Muscle layer of colon (tissue), 2 donors: Measurements from ENCODE around the gene PRR12.
"Not testable (repeated sequence)": the region's sequence is repeated elsewhere in the genome, so short reads cannot be mapped to it uniquely, and the experiment has no call there.

ENCODE experiments used
- H3K27ac ChIP-seq: one replicate; pipeline ENCODE4 v1.7.0; 2013; ENCODE audit warnings: low read depth, mild to moderate bottlenecking, low read length, moderate library complexity
- H3K27me3 ChIP-seq, 2 donors: one replicate each; pipeline ENCODE4 v1.7.0; 2013; ENCODE audit warnings: low read length in 2 of 2, mild to moderate bottlenecking in 2 of 2; ENCODE audit not compliant: insufficient read depth in 2 of 2, control insufficient read depth in 1 of 2
- H3K36me3 ChIP-seq: one replicate; pipeline ENCODE4 v1.7.0; 2013; ENCODE audit warnings: mild to moderate bottlenecking, low read length; ENCODE audit not compliant: insufficient read depth
- H3K4me1 ChIP-seq: one replicate; pipeline ENCODE4 v1.7.0; 2013; ENCODE audit warnings: mild to moderate bottlenecking, low read length; ENCODE audit not compliant: insufficient read depth
- H3K4me3 ChIP-seq, 2 donors: one replicate each; pipeline ENCODE4 v1.7.0; 2013; ENCODE audit warnings: low read length in 2 of 2, low read depth in 1 of 2, mild to moderate bottlenecking in 1 of 2, moderate library complexity in 1 of 2
- H3K9ac ChIP-seq: one replicate; pipeline ENCODE4 v1.7.0; 2013; ENCODE audit warnings: low read length
- H3K9me3 ChIP-seq: one replicate; pipeline ENCODE4 v1.7.0; 2013; ENCODE audit warnings: mild to moderate bottlenecking, low read length
- donor health status: abdominal sarcoma.
- donor health status: Adenocarcinoma of cecum.

The PRR12 gene

DNA sequence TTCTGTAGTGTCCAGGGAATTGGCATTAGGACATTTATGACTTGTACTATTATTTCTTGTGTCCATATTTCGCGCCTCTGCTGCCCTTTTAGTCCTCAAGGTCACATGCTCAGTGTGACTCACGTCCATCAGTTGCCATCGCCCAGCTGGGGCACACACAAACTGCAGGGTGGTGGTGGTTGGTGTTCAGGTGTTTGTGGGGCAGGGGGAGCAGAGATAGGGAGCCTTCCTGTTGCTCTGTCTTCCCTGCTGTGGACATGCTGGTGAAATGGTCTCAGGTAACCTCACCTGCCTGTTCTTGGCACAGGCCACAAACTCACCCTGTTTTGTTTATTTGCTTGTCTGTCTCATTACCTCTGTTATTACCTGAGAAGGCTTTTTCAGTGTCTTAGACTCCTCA is 22.4 kb downstream of the PRR12 start:
- H3K4me3 ChIP-seq, result no peak overlapping the region
- no peak overlapping the region for H3K27ac ChIP-seq
- no peak overlapping the region for H3K9ac ChIP-seq
- H3K36me3 ChIP-seq, result peaks cover 65% of the 10 kb centered on the region
- no peaks in the 10 kb centered on the region for H3K27me3 ChIP-seq
- H3K4me1 ChIP-seq, result no peaks in the 10 kb centered on the region
- H3K9me3 ChIP-seq, result no peaks in the 10 kb centered on the region

DNA sequence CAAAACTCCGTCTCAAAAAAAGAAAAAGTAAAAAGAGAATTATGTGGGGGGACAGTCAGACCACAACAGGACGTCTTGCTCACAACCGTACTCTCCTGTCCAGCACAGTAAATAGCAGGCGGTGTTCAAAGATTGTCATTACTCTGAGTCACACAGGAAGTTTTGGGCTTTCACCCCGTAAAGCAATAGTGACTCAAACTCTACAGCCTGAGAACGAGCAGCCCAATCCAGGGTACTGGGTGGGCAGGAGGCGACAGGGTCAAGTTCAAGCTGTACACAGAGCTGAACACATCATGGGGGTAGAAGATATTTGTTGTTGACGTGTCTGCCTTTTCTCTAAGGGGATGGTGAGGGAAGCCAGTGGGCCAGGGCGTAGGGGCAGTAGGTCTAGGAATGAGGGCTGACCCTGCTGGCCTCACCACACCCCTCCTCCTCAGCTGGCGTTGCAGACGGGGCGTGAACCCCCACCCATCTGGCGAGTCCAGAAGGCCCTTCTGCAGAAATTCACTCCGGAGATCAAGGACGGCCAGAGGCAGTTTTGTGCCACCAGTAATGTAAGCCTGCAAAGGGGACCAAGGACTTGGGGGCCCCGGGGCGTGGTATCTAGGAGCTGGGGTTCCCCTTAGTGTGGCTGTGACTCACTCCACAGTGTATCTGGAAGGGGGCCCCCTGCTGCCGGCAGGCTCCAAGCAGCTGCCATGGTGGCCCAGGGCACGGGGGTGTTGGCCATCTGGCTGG is 23.3 kb downstream of the PRR12 start:
- no peak overlapping the region for H3K27ac ChIP-seq
- no peak overlapping the region for H3K9ac ChIP-seq

DNA sequence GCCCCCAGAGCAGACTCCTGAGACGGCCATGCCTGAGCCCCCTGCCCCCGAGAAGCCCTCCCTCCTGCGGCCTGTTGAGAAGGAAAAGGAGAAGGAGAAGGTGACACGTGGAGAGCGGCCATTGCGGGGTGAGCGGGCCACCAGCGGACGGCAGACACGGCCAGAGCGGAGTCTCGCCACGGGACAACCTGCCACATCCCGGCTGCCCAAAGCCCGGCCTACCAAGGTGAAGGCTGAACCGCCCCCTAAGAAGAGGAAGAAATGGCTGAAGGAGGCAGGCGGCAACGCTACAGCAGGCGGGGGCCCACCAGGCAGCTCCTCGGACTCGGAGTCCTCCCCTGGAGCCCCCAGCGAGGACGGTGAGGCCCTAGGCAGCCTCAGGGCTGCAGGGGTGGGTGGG is 24.9 kb downstream of the PRR12 start:
- H3K36me3 ChIP-seq, result peaks cover 57% of the 10 kb centered on the region
- H3K27ac ChIP-seq, result no peak overlapping the region
- no peaks in the 10 kb centered on the region for H3K9me3 ChIP-seq
- no peaks in the 10 kb centered on the region for H3K4me1 ChIP-seq
- no peak overlapping the region for H3K4me3 ChIP-seq
- no peaks in the 10 kb centered on the region for H3K27me3 ChIP-seq
- no peak overlapping the region for H3K9ac ChIP-seq

More for the DNA sequence above, 23.3 kb downstream of the PRR12 start:
- Histone ChIP-seq H3K4me3 (no peak overlapping the region), H3K4me1 (no peaks in the 10 kb centered on the region), H3K9me3 (no peaks in the 10 kb centered on the region), H3K27me3 (no peaks in the 10 kb centered on the region), H3K36me3 (peaks cover 57% of the 10 kb centered on the region)

DNA sequence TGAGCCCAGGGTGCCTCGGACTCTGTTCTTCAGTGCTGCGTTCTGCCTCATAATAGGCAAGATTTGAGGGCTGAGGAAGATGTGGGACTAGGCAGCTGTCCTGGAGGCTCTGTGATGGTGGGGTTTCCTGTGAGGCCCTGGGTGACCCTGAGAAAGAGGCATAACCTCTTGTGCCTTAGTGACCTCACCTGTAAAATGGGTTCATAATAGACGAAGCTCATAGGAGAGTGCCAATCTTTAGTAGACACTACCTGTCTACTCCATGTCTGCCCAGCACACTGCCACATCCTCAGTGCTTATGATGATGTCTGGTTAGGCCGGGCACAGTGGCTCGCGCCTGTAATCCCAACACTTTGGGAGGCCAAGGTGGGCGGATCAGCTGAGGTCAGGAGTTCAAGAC is 25.6 kb downstream of the PRR12 start:
- Histone ChIP-seq H3K4me1 (no peaks in the 10 kb centered on the region), H3K4me3 (no peak overlapping the region), H3K9me3 (no peaks in the 10 kb centered on the region), H3K27me3 (no peaks in the 10 kb centered on the region), H3K9ac (no peak overlapping the region), H3K36me3 (peaks cover 61% of the 10 kb centered on the region), H3K27ac (no peak overlapping the region)

DNA sequence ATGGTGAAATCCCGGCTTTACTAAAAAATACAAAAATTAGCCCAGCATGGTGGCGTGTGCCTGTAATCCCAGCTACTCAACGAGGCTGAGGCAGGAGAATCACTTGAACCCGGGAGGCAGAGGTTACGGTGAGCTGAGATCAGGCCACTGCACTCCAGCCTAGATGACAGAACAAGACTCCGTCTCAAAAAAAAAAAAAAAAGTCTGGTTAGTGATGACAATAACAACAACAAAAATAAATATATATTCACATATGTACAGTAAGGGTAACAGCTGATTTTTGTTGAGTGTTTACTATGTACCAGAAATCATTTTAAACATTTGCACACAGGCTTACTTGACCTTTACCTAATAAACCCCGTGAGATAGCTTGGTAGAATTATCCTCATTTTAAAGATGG is 26.0 kb downstream of the PRR12 start:
- no peak overlapping the region for H3K4me3 ChIP-seq
- no peak overlapping the region for H3K27ac ChIP-seq
- no peaks in the 10 kb centered on the region for H3K4me1 ChIP-seq
- no peaks in the 10 kb centered on the region for H3K27me3 ChIP-seq
- peaks cover 65% of the 10 kb centered on the region for H3K36me3 ChIP-seq
- no peaks in the 10 kb centered on the region for H3K9me3 ChIP-seq
- H3K9ac ChIP-seq, result no peak overlapping the region

DNA sequence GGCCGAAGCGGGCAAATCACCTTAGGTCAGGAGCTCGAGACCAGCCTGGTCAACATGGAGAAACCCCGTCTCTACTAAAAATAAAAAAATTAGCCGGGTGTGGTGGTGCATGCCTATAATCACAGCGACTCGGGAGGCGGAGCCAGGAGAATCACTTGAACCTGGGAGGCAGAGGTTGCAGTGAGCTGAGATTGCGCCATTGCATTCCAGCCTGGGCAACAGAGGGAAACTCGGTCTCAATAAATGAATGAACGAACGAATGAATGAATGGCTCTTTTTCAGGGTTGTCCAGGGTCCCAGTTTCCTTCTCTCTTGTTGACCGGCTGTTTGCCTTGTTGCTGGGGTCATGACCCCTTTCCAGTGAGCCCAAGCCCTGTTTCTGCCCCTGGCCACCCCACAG is 26.9 kb downstream of the PRR12 start:
- not testable (repeated sequence) for H3K9me3 ChIP-seq, H3K27me3 ChIP-seq, H3K9ac ChIP-seq, H3K4me1 ChIP-seq, H3K4me3 ChIP-seq, H3K27ac ChIP-seq
- peaks cover 62% of the 10 kb centered on the region for H3K36me3 ChIP-seq

DNA sequence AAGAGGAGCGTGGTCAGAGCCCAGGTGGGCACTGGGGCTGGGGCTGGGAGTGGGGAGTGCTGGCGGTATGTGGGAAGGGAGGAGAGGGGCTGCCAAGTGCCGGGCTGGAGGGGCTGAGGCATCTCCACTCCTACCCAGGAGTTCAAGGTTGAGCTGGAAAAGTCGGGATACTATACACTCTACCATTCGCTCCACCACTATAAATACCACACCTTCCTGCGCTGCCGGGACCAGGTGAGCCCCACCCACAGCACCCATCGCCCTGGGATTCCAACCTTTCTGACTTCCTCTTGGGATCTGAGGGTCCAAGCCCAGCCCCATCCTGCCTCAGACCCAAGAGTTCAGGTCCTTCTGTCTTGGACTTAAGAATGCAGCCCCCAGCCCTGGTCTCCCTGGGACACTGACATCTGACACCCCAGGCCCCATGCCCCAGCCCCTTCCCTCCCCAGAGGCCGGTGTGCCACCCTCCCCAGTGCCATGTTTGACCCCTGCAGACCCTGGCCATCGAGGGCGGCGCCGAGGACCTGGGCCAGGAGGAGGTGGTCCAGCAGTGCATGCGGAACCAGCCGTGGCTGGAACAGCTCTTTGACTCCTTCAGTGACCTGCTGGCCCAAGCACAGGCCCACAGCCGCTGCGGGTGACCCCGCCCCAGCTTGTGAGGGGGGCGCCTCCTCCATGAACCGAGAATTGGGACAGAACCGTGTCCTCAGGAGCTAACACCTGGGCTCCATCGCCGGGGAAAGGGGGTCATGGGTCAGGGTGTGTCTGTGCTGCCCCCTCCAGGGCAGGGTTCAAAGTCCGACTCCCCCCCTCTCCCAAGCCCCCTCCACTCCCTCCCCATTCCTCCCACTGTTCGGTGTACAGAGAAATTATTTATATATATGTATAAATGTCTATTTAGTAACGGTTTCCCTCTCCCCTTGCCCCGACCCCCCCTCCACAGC is 34.3 kb downstream of the PRR12 start:
- Histone ChIP-seq H3K9me3 (no peaks in the 10 kb centered on the region), H3K27me3 (no peaks in the 10 kb centered on the region), H3K9ac (no peak overlapping the region), H3K36me3 (peaks cover 32% of the 10 kb centered on the region), H3K4me3 (no peak overlapping the region), H3K4me1 (no peaks in the 10 kb centered on the region), H3K27ac (no peak overlapping the region)

DNA sequence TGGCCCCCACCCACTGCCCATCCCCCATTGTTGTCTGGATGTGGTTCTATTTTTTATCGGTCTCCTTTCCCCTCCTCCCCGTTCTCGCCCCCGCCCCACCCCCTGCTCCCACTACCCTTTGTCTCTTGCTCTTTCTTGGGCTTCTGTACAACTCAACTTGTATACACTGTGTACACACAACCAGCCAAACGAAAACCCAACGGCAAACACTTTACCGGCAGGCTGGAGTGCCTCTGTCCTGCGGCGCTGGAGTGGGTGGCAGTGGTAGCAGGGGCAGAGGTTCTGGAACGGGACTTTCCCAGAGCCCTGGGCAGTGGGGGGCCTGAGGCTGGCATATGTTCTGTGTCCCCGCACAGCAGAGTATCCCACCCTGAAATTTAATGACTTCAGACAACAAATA is 35.2 kb downstream of the PRR12 start:
- no peaks in the 10 kb centered on the region for H3K9me3 ChIP-seq
- H3K4me3 ChIP-seq, result no peak overlapping the region
- H3K27me3 ChIP-seq, result no peaks in the 10 kb centered on the region
- H3K4me1 ChIP-seq, result peaks cover 6% of the 10 kb centered on the region
- peaks cover 27% of the 10 kb centered on the region for H3K36me3 ChIP-seq
- no peak overlapping the region for H3K27ac ChIP-seq
- H3K9ac ChIP-seq, result no peak overlapping the region

DNA sequence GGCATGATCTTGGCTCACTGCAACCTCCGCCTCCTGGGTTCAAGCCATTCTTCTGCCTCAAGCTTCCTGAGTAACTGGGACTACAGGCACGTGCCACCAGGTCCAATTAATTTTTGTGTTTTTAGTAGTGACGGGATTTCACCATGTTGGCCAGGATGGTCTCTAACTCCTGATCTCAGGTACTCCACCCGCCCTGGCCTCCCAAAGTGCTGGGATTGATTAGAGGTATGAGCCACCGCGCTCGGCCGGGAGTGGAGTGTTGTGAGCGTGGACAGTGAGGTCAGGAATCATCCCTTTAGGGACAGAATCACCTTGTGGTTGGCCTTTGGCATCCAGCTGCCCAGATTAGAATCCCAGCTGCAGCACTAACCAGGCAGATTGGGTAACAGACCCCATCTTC is 38.7 kb downstream of the PRR12 start:
- H3K27ac ChIP-seq, result no peak overlapping the region
- peaks cover 6% of the 10 kb centered on the region for H3K4me1 ChIP-seq
- no peaks in the 10 kb centered on the region for H3K9me3 ChIP-seq
- H3K4me3 ChIP-seq, result no peak overlapping the region
- peaks cover 9% of the 10 kb centered on the region for H3K36me3 ChIP-seq
- no peak overlapping the region for H3K9ac ChIP-seq
- H3K27me3 ChIP-seq, result no peaks in the 10 kb centered on the region

DNA sequence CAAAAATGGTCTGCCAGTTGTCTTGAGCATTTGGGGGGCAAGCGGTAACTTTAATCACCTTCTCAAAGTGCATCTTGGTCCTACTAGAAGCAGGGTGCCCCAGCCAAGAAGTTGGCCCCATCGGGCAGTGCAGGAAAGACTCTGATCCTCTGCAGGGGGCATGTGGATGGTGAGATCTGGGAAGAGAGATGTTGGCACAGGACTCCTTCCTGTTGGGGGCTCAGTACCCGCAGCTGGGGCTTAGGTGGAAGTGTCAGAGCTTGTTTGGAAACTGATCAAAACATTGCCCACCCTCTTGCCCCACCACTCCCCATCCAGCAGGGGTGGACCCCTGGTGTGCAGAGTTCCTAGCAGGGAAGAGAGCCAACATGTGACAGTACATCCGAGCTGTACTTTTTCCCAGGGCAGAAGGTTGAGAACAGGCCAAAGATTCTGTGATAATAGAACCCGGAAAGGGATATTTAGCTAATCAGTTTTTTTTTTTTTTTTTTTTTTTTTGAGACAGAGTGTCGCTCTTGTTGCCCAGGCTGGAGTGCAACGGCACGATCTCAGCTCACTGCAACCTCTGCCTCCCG is 40.1 kb downstream of the PRR12 start:
- Histone ChIP-seq H3K36me3 (peaks cover 9% of the 10 kb centered on the region), H3K27ac (no peak overlapping the region), H3K27me3 (no peaks in the 10 kb centered on the region), H3K9me3 (no peaks in the 10 kb centered on the region), H3K4me3 (no peak overlapping the region), H3K9ac (no peak overlapping the region), H3K4me1 (peaks cover 6% of the 10 kb centered on the region)

DNA sequence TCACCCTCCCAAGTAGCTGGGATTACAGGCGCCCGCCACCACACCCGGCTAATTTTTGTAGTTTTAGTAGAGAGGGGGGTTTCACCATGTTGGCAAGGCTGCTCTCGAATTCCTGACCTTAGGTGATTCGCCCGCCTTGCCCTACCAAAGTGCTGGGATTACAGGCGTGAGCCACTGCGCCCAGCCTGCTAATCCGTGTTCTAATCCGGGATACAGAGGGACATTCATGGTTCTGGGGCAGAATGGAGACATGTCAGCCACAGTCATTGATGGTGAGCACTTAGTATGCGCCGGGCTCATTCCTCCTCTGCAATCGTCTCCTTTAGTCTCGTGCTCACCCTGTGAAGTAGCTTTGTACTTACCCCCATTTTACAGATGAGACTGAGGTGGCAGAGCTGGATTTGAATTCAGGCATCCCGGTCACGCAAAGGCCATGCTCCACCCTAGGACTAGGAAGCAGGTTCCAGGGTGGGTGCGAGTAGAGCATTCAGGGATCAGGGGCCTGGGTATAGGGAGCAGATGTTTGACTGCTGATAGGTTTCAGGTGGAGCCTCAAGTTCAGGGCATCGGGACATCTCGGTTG is 40.7 kb downstream of the PRR12 start:
- Histone ChIP-seq H3K9me3 (no peaks in the 10 kb centered on the region), H3K27me3 (no peaks in the 10 kb centered on the region), H3K4me1 (peaks cover 6% of the 10 kb centered on the region), H3K36me3 (peaks cover 9% of the 10 kb centered on the region), H3K4me3 (no peak overlapping the region), H3K27ac (no peak overlapping the region), H3K9ac (no peak overlapping the region)
